HG03280 (cell line): ENCODE data around the gene MYZAP.
A peak's percentile ranks its signal among the peaks of the same experiment; 100 is the strongest.

Experiments used
- ATAC-seq: cut with Tn5 transposase; IDR thresholded peaks from one replicate; pipeline ENCODE4 v1.9.1; 2021; ENCODE audit warnings: mild to moderate bottlenecking, moderate library complexity; ENCODE audit not compliant: unreplicated experiment

The MYZAP gene

DNA sequence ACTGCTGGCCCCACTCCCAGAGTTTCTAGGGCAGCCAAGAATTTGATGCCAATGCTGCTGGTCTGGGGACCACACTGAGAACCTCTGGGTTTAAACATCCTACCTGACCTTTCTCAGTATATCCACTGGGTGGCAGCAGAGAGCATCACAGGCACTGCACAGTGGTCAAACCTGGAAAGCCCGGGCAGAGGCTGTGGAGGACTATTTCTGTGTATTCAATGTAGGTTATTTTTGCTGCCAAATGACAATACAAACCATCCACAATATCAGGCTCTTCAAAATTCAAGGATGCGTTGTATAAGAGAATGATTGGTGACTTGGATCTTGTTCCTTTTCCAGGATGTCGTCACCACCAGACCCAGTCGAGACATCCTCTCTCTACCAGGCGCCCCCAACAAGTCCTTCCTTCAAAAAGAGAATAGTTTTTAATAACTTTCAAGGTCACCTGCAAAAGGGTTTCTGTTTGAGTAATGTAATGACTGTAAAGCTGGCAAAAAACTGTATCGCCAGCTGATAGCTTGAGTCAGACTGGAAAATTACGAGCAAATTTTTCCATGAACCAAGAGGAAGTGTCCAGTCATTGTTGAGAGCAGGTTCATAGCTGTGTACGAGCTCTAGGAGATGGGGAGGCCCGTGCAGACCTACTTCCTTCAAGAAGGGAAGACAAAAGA, 30.5 kb upstream of the MYZAP start:
- peak; percentile 88 for ATAC-seq

DNA sequence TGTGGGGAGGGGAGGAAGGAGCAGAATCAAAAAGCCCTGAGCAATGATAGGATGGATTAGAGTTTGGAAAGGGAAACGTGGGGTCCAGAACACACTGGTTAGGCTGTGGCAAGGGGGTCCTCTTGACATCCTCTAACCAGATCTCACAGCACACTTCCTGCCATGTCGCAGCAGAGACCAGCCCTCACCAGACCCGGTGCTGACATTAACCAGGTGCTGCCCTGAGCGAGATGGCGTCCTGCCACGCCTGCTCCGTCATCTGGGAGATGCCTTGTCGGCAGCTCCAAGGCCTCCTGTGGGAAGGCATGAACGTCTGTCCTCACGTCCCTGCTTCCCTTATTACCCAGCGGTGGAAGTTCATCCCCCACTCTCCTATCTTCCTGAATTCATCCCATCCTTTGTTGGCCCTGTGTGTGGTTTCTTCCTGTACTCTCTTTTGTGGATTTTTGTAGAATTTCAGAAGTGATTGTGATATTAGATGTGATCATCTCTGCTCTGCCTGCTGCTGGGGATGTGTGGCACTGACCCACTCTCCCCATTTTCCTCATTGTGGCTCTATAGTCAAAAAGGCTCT, 29.4 kb upstream of the MYZAP start:
- ATAC-seq = no peak

DNA sequence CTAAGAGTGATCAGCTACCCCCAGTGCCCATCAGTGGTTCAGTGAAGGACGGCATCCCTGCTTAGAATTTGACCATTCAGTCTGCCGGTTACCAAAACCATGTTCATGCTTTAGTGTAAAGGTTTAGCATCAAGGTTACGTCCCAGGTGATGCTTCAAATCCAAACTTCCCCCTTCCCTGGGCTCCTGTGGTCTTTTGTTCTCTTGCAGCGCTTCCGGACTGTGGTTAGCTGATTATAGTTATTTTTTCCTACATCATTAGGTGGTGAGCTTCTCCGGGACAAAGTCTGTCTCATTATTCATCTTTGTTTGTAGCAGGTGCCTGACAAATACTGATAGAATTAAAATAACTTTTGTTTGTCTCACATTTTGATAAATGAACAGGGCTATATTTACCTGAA, 28.3 kb upstream of the MYZAP start:
- ATAC-seq = no peak

DNA sequence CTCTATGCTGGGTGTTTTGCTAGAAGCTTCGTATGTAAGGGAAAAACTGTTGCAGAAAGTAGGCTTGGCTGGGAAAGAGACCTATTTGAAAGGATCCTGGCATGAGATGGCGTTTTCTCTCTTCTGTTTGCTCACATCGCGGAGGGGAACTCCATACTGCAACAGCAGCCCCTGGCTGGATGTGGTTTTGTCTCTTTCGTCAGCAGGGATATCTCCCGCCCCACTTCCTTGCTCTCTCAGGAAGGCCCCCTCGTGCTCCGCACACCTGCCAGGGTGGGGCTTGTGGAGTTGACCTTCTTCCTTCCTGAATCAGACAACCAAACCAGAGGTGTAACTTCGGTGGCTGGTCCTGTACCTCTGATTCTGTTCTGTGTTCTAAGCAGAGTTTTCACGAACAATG, 26.4 kb upstream of the MYZAP start:
- ATAC-seq = no peak

DNA sequence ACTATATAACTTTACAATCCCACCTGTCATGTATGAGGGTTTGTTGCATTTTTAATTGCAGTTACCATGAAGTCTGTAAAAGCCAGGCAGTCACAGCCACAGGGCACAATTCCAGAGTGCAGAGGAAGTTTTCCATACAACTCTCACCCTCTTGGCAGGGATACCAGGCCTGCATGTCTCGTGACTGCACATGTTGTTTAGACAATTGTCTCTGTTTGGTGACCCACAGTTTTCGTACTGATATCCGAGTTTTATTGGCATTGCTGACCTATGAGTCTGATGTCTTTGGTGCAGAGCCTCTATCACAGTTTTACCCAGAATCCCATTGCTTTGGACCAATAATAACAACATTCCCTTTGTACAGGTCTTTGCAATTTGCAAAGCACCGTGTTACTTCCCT, 24.9 kb upstream of the MYZAP start:
- ATAC-seq = no peak

DNA sequence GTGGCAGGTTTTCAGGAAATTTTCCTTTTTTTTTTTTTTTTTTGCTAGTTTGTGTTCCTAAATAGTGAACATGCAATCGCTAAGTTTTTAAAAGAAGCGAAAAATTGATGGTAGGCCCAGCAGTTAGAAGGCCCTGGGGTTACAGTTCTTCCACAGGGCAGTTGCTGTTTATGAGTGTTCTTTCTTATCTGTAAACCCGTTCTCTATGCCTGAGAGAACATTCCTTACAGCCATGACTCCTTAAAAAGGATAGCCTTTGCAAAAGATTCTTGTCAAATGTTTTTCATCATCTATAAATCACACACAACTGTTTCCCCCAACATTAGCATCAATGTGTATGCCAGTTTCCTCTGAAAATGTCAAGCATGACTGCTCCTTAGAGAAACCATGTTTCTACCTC, 23.8 kb upstream of the MYZAP start:
- no peak for ATAC-seq

DNA sequence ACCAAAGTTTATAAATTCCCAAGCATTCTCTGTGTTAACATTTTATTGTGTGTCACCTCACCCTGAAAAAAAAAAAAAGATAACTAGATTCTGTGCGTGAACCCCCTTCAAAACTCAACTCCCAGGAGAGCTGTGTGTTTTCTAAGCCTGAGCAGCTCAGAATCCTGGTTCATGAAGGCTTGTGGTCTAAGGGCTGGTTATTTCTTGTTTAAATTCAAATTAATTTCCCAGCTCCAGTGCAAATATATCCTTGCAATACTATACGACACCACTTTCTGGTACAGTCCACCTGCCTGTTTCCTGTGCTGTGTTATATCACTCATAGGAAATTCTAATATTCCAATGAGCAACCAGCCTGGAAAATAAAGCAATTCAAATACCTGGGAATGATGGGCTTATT, 23.4 kb upstream of the MYZAP start:
- ATAC-seq = no peak

DNA sequence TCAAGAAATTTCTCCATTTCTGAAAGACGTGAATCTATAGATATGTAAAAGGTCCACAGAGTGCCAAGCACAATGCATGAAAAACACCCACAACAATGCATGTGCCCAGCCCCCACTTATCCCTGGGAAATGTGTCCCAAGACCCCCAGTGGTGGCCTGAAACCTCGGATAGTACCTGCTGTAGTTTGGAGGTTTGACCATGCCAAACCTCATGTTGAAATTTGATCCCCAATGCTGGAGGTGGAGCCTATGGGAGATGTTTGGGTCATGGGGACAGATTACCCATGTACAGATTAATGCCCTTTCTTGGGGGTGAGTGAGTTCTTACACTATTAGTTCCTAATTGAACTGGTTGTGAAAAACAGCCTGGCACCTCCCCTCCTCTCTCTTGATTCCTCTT, 21.4 kb upstream of the MYZAP start:
- ATAC-seq = no peak

DNA sequence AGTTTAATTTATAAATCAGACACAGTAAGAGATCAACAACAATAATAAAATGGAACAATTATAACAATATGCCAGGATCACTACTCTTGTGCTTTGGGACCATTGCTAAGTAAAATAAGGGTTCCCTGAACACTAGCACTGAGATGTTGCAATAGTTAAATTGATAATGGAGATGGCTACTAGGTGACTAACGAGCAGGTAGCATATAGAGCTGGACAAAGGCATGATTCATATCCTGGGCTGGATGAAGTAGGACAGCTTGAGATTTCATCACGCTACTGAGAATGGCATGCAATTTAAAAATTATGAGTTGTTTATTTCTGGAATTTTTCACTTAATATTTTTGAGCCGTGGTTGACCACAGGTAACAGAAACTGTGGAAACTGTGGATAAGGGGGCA, 20.7 kb upstream of the MYZAP start:
- ATAC-seq = no peak

DNA sequence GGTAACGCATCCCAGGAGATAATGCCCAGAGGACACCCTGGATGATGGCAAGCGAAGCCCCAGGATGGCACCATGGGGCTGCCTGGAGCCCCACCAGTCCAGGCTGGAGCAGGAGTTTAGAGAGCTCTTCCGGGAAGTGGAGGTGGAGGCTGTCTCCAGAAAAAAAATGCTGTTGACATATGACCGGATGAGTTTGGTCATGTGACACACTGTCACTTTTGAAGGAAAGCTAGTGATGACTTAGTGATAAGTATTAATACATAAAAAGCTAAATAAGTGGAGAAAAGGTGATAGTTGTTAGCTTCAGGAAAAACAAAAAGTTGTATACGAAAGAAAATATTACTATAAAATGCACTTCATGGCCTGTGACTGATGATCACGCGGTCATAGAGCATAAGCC, 20.0 kb upstream of the MYZAP start:
- no peak for ATAC-seq

DNA sequence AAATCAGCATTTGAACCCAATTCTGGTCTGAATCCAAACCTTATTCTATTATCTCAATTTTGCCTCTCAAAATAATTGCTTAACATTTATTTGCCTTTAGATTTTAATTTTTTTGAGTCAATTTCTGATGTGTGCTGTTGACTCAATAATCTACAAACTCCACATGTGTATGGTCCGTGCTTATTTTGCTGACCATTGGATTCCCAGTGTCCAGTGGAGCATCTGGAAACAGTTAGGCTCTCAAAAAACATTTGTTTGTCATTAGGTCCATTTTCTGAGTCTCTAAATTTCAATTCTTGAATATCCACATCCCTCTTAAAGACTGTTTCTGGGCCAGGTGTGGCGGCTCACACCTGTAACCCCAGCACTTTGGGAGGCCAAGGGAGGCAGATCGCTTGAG, 19.2 kb upstream of the MYZAP start:
- ATAC-seq = no peak

DNA sequence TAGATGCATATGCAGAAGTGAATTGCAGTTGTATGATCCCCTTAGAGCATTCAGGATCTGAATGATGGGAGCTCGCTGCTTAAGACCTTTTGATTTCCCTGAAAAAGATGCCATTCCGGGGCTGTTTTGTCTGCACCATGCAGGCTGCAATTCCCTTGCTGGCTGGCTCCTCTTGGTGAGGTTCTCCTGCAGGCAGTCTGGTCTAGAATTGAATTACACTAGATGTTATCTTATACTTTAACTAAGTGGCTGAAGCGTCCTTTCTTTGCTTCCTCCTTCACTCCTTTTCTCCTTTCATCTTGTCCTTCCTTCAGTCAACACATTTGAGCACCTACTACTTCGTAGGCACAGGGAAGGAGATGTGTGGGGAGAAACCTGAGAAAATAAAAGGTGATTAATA, 18.6 kb upstream of the MYZAP start:
- ATAC-seq = no peak

DNA sequence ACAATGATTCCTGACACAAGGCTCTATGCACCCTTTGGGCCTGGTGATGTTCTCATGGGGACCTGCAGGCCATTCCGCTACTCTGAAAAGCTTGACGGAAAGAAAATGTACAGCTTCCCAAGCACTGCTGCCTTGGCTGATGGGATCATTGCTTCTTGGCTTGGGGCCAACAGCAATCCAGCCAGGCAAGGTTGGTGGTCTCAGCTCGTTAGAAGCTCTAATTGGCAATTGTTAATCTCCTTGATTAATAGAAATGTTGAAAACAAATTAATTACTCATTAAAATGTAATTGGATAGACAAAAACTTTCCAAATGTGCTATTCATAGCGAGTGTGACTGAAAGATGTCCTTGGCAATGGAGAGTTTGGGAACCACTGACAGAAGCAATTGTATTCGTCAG, 16.3 kb upstream of the MYZAP start:
- no peak for ATAC-seq

DNA sequence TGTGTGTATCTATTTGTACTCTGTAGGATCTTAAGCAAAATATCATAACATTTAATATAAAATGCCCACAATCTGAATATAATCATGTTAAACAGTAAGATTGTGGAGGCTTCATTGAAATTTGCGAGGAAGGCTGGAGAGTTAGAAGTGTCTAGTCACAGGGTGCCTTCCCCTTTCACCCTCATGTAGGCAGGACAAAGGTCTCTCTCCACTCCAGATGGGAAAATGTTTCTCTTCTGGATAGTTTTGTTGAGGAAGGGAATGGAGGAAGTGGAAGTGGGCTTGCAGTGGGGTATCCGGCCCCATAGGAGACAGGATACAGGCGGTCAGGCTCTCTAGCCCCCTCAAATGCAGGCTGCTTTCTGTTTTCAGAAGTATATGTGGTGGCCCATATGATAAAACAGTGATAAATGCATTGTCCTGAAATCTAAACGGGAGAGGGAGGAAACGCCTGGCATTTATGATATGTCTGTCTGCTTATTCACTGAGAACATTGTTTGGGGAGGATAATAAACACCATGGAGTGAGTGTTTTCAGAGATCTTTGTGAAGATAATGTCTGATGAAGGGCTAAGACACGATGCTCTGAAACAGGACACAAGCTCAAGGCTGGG, 13.3 kb upstream of the MYZAP start:
- ATAC-seq = no peak

DNA sequence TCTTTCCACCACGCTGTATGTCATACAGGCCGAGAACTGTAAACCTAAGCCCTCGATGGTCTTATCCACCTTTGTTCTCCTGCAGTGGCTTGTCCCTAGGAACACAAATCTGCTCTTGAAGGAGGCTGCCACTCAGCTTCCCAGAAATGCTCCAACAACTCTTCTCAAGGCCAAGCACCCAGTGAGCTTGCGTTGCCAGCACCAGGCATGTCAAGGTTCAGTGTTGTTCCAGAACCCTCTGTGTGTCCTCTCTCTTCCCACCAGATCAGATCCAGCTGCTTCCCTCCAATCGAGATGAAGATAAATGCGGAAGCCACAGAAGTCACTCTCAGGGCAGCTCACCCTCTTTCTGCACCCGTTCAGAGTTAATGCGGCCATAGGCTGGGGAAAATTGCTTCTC, 11.3 kb upstream of the MYZAP start:
- no peak for ATAC-seq

DNA sequence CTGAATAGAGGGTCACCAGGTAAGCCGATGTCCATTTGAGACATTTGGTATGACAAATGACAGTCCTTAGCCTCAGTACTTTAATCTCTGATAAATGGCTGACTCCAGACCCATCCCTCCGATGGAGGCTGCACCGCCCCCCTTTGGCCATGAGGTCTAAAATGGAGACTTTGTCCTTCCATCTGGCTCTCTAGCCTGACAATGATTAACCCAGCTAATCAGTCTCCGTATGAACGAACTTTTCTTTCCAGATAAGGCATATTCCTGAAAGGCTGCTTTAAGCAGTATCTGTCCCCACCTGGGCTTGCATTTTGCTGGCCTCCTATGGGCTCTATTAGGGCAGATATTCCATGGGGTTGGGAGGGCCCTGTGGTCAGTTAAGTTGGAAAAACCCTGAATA, 10.8 kb upstream of the MYZAP start:
- no peak for ATAC-seq

DNA sequence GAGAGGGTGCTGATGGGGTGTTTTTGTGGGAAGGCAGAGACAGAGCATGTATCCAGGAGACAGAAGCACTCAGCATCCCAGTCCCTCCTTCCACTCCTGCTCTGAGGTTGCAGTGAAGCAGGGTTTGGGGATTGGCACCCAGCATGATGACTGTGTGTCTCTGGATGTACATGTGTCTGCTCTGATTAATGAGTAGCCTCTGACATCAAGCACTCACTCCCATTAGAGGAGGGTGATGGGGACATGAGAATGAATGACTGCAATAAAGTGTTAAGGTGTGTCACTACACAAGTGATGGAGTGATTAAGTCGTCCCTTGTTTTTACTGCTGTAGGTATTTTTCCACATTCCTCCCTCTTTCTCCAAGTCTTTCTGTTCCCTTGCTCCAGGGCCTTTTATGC, 9.6 kb upstream of the MYZAP start:
- no peak for ATAC-seq

DNA sequence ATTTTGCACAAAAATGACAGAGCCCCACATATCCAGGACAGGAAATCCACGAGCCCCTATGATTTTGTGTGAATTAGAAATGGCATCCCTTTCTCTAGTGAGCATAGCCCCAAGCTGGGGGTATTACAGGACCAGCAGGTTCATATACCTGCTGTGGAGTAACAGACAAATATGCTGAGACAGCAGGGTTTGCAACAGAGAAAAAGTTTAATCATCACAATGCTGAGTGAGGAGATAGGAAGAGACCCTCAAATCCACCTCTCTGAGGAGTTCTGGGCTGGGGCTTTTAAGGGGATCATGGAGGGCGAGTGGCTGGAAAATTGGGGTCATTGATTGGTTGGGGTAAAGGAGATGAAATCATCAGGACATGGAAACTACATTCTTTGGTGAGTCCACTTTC, 8.4 kb upstream of the MYZAP start:
- no peak for ATAC-seq

DNA sequence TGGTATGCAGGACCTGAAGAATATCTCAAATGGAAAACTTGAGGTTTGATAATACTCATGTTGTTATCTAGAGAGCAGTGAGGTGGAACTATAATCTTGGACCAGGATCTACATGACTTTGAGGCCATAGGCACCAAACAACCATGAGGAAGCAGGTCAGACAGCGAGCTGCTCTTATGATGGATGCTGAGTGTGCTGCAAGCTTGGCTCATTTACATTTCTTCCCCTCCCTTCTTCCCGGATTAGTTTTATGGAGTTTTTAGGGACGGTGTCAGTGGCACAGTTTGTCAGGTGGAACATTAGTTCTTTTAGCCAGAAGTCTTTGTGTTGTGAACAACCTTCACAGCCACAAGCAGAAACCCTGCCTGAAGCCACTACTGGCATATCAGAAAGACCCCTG, 8.0 kb upstream of the MYZAP start:
- no peak for ATAC-seq

DNA sequence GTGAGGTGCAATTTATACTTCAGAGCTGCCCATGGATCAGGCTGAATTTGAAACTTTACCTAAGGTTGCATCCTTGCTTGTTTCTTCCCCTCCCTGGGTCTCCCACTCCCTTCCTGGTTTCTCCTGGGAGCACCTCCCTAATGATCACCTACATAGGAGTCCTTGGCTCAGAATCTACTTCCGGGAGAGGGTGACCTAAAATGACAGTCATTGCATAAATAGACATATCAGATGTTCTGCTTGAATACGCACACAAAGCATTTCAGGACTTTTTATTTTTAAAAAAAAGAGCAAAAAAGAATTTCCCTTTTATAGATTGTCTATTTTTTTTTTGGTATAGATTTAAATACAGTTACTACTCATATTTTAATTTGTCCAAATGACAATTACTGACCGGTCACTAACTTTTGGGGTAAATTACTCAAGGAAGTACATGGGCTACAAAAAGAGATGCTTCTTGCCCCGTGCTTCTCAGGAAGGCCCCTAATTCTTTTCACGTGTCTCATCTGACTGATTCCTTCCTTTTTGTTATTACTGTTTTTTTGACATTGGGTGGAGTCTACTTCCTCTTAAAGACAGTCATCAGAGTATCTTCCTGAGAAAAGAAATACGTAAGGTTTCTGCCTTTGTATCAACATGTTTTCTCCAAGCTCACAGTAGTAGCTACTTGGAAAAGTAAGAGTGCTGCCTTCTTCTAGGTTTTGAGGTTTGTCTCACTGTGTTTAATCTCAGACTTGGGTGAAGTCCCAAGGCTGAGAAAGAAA, 4.9 kb upstream of the MYZAP start:
- ATAC-seq = no peak

DNA sequence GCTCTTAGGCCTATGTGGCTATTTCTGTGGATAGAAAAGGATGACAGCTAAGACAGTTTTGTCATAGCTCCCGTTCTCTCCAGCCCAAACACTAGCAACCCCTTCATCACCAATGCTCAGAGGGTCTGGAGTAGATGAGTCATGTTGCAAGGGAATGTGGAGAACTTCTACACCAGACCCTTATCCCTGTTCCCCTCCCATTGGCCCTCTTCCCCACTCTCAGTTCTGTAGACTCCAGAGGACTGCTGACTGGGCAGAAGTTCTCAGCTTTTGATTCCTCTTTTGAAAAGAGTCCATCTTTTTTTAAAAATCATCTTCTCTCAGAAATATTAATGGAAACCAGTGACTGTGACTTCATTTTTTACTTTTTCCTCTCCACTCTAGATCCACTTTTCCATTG, 2.4 kb upstream of the MYZAP start:
- no peak for ATAC-seq

DNA sequence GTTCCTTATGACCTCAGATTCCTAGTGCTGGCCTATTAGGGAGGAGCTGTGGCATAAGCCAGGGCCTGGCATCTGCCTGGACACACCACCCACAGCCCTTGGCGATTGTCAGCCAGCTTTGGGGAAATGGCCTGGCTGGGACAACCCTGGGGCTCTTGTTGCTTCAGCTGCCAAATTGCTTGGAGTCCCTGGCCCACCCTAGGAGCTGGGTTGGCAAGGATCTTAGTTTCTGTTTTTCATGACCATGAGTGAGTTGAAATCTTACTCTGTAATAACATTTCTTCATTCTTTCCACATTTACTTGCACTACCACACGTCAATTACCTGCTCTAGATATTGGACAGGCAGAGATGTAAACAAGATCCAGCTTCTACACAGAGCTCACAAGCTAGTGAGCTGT, 1.9 kb upstream of the MYZAP start:
- no peak for ATAC-seq
